ENCODE measurements around the gene ZNF865.

- no peak for TF ChIP-seq POLR2A (IDR thresholded peaks at IDR 0.05)
- TF ChIP-seq CTCF (IDR thresholded peaks at IDR 0.05) = no peak
- TF ChIP-seq POLR2AphosphoS5 (IDR thresholded peaks at IDR 0.05) = no peak
Observed at GRCh38 chr19:55658846-55659459, 53.5 kb downstream of the ZNF865 start.
